Measurements from ENCODE around the gene PTPRN2.
"Not testable (repeated sequence)": the region's sequence is repeated elsewhere in the genome, so short reads cannot be mapped to it uniquely, and the experiment has no call there.

PTPRN2 gene

GRCh38 chr7:157926107-157926506 is 661.5 kb downstream of the PTPRN2 start:
- DNase-seq (ENCODE audit: low read depth): no peak

GRCh38 chr7:157925383-157925875 is 662.2 kb downstream of the PTPRN2 start:
- no peak for DNase-seq (ENCODE audit: low read depth)

DNA sequence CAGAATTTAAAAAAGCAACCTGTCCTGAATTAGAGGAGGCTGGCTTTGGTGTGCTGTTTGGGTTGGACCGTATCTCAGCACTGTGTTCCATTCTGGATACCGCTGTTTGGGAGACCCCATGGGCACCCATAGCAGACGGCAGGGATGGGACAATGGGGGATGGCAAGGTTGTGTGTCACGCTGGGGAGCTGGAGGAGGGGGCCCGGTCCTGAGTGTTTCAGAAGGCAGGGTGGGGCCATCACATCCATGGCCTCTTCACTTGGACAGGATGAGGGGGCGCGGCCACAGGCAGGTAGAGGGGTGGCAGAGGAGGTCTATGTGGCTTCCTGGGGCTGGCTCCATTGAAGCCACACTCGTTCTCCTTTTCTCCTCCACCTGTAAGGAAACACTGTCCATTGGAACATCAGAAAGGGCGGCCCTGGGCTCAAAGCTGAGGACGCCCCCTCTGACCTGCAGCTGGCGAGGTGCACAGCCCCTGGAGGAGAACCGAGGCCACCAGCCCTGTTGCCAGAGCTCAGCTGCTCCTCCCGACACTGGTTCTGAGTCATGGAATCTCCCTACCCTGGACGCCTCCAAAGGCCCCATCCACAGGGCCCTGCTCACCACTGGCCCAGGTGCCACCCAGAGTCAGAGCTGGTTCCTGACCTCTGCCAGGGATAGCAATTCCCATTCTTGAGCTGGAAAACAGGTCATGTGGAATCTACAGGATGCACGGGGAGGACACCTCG is 663.6 kb downstream of the PTPRN2 start:
- no peak for DNase-seq (ENCODE audit: low read depth)

- DNase-seq (ENCODE audit: low read depth): no peak
These were observed 665.0 kb downstream of the PTPRN2 start for GRCh38 chr7:157922576-157922975.

- no peak for DNase-seq (ENCODE audit: low read depth)
These were observed 669.1 kb downstream of the PTPRN2 start for GRCh38 chr7:157918326-157919080.

DNA sequence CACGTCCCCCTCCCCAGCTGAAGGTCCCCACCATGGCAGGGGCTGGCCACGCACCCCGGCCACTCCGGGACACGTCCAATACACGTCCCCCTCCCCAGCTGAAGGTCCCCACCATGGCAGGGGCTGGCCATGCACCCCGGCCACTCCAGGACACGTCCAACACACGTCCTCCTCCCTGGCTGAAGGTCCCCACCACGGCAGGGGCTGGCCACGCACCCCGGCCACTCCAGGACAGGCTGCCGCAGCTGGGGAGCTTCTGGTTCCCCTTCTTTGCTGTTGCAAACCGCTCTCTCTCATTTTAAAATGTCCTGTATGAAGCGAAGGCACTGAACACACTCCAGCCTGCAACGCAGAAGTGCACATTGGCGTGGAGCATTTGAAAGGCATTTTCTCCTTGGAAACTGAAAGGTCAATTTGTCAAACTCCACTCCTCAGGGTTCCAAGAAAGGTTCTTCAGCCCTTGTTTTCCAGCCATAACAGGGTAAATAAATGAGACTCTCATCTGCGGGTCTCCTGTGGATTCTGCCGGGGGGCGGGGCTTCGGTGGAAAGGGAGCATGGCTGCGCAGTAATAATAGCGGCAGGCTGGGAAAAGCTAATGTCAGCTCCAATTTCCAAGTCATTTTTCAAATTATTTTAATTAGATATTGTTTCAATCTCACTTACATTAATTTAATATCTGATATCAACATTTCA is 670.5 kb downstream of the PTPRN2 start:
- DNase-seq (ENCODE audit: low read depth): no peak

GRCh38 chr7:157910446-157910845 is 677.2 kb downstream of the PTPRN2 start:
- no peak for DNase-seq (ENCODE audit: low read depth)

GRCh38 chr7:157910045-157910444 is 677.6 kb downstream of the PTPRN2 start:
- not testable (repeated sequence) for DNase-seq (ENCODE audit: low read depth)

DNA sequence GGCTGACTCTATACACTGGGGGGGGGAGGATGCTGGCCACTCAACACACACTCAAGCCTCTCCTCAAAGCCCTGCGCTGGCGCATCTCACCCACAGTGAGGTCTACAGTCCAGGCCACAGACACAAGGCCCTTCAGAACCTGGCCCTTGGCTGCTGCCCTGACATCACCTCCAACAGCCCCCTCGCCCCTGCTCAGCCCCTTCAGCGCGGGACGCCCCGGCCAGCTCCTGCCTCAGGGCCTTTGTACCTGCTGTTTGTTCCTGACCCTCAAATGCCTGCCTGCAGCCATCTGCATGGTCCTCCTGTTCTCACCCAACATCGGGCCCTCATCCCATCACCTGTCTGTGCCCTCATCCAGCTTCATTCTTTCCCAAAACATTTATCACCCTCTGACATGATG is 678.3 kb downstream of the PTPRN2 start:
- no peak for DNase-seq (ENCODE audit: low read depth)

DNA sequence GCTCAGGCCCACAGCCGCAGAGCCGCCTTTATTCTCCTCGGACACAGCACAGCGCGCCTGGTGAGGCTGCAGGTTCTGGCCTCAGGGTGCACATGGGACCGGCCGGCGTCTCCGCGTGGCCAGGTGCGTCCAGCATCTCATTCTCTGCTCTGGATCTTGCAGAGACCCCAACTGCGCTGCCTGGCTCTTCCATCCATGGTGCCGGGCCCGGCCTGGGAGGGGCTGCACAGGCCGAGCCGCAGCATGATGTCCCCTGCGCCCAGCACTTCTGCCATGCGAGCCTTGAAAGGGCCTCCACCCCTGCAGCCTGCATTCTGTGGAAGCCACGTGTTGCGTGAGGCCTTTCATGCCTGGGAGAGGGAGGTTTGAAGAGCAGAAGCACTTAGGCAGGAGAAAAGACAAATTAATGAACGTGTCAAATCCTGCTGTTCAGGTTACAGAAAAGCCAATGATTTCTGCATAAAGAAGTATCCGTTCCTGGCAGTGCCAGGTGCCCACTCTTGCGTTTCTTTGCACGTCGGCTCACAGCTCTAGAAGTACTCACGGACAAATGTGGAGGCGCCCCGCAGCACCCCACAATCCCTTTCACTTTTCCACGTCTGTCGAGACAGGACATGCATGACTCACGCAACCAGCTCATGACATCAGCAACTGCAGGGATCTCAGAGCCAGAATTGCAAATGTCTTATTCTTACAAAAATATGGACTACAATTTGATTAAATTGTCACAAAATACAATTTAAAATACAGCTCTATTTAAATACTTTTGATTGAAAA is 679.4 kb downstream of the PTPRN2 start:
- DNase-seq (ENCODE audit: low read depth): no peak

- DNase-seq (ENCODE audit: low read depth): no peak
These were observed 680.5 kb downstream of the PTPRN2 start for GRCh38 chr7:157907091-157907490.

- no peak for DNase-seq (ENCODE audit: low read depth)
These were observed 681.0 kb downstream of the PTPRN2 start for GRCh38 chr7:157906583-157906982.

DNA sequence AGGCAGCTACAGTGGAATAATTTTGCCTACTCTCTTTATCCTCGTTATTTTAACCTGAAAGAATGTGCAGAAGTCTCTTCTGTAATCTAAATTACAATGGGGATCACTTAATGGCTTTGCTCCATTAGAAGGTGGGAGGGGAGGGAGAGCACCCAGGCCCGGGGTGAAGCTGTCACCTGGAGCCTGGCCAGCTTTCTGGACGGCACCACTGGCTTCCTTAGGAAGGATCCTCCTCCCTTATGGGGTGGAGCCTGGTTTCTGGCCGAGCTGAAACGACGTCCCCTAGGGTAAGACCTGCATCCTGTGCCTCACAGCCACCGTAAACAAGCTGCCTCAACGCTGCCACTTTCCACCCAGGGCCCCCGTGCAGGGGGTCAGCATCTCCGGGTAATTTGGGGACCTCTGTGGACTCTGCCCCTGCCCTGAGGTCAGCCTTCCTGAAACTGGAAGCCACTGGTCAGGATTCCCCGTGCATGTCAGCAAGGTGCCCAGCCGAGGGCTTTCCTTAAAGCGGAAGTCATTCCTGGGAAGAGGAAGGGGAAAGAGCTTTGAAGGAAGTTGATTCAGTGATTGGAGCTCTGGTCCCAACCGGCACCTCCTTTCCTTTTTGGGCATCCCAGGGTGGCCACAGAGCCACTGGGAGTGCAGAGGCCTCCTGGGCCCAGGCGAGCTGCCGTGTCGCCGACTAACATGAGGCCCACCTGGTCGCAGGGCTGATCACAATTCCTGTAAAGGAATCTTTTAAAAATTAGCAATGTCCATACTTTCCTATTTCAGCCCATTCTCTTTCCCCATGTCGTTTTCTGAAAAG is 681.8 kb downstream of the PTPRN2 start:
- DNase-seq (ENCODE audit: low read depth): no peak

DNA sequence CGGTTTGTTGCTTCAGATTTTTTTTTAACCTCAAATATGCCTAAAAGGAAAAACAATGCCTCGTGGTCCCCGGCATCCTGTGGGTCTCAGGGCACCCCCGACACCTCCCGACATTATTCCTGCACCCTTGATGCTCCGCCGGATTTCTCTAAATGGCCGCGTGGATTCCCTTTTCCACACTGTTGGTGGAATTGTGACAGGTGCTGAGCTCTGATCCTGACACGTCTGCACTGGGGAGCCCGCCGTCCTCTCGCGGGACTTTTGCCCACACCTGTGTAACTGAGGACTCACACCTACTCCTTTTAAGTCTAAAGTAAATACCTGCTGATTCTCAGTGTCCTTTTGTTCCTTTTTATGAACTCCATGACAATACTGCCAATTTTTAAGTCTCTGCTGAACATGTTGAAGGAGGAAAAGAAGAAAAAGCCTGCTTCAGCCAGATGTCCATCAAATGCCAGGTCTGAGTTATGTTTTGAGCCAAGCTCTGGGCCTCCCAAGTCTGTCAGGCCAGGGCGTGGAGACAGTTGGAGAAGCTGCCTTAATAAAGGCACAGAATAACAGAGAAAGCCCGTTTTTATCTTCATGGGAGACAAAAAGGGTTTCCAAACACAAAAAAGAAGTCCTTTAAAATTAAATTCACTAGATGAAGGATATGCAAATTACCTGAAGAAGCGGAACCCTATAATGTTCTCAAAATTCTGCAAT is 682.6 kb downstream of the PTPRN2 start:
- no peak for DNase-seq (ENCODE audit: low read depth)

DNA sequence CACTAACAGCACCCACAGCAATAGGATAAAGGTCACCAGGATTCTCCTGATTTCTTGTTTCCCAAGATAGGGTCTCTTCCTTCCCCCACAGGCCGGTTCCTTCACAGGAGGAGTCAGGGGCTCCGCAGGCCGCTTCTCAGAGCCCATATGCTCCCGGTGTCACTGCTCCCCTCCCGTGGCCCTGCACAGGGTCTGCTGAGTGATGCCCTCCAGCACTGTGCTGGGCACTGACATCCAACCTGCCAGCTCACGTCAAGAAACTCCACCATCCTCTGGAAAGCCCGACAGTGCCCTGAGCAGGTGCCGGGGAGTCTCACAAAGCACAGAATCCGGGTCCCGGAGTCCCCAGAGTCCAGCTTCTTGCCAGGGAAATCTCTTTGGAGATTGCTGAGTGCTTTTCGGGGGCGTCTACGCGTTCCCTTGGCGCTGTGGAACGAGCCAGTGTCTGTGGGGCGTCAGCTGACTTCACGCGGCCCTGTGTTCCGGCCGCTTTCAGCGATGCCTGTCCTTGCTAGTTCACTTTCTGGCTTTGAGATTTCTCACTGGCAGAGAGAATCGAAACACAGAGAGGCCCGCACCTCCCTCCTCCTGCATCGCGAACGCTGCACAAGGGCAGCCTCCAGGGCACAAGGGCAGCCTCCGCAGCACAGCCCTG is 683.3 kb downstream of the PTPRN2 start:
- no peak for DNase-seq (ENCODE audit: low read depth)

DNA sequence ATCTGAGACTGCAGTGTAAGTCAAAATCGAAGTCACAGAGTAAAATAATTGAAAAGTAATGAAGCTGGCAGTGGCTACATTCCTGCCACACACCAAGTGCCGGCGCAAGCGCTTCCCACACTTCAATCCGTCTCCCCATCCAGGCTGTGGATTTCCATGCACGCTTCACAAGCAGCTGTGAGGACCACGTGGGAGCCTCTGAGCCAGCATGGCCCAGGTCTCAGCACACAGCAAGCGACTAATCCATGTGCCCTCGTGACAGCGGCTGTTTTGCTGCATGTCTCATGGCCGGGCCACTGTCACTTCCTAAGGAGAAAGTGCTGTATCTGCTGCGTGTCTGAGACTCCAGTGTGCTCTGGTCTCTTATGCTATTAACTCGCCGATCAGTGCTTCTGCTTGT is 683.9 kb downstream of the PTPRN2 start:
- DNase-seq (ENCODE audit: low read depth): no peak

DNA sequence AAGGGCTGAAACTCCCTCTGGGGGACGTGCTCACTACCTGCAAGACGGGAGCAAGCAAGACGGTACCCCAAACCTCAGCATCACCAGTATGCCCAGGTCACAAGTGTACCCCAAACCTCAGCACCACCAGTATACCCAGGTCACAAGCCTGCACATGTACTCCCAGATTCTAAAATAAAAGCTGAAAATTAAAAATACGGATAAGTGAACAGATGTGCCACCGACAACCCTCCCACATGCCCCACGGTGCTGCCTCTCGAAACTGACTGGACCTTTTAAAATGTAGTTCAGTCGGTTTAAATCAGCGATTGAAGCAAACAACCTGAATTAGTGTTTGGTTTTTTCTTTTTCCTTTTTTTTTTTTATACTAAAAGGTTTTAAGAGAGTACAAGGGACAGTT is 684.3 kb downstream of the PTPRN2 start:
- no peak for DNase-seq (ENCODE audit: low read depth)

DNA sequence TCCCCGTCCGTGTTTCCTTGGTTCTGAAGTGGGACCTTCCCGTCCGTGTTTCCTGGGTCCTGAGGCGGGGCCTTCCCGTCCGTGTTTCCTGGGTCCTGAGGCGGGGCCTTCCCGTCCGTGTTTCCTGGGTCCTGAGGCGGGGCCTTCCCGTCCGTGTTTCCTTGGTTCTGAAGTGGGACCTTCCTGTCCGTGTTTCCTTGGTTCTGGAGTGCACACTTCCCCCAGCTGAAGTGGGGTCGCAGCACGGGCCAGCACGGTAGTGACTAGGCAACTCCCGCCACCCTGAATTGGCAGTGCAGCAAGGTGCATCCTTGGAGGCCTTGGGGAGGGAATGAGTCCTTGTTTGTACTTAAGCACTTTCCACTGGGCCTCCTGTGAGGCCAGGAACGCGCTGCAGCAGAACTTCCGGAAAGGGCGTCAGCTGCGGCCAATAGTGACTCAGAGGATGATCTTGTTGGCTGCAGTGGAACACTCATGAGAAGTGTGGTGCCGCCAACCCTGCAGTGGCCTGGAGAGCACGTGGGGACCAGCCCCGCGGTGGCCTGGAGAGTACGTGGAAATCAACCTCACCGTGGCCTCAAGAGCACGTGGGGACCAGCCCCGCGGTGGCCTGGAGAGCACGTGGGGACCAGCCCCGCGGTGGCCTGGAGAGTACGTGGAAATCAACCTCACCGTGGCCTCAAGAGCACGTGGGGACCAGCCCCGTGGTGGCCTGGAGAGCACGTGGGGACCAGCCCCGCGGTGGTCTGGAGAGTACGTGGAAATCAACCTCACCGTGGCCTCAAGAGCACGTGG is 685.6 kb downstream of the PTPRN2 start:
- not testable (repeated sequence) for DNase-seq (ENCODE audit: low read depth)

- DNase-seq (ENCODE audit: low read depth): no peak
These were observed 686.5 kb downstream of the PTPRN2 start for GRCh38 chr7:157901166-157901565.
